ENCODE results near the gene ASXL2.
"Not testable (repeated sequence)": the region's sequence is repeated elsewhere in the genome, so short reads cannot be mapped to it uniquely, and the experiment has no call there.

The ASXL2 gene

GRCh38 chr2:25878361-25879132 lies at the start of gene ASXL2:
TSS of gene ASXL2 (minus strand) at chr2:25878487. CDS start at chr2:25878222, 265 bp downstream.
- DNase-seq, result peak; percentile 100

DNA sequence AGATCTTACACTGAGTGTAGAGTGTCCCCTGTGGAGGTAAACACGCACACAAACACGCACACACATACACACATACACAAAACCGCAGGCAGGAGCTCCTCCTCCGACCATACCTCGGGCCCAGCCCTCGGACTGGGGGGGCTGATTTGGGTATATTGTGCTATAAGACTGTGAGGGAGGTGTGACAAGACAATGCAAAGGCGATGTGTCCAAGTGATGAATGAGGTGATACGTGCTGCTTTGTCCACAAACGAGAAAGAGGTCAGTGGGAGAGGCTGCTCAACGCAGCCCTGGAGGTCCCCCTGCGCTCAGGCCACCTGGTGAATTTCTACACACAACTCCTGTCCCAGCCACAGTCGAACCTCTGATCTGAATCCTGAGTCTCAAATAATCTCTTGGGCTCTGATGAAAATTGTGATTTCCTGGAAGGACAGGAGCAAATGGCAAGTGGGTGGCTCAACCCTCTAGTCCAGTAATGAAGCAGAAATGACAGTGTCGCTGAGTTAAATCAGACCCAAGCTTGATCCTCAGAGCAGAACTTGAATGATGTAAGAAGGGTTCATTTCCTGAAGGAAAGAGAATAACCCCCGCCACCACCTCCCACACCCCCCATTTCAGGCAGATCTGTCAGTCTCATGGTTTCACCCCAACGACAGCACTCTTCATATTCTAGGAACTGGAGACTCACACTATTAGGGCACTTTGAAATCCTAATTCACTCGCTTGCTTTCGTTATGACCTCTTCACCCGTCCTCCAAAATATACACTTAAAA lies 48.9 kb upstream of the ASXL2 start:
- DNase-seq, result no peak

GRCh38 chr2:25922501-25922900 lies 44.2 kb upstream of the ASXL2 start:
- no peak for DNase-seq

DNA sequence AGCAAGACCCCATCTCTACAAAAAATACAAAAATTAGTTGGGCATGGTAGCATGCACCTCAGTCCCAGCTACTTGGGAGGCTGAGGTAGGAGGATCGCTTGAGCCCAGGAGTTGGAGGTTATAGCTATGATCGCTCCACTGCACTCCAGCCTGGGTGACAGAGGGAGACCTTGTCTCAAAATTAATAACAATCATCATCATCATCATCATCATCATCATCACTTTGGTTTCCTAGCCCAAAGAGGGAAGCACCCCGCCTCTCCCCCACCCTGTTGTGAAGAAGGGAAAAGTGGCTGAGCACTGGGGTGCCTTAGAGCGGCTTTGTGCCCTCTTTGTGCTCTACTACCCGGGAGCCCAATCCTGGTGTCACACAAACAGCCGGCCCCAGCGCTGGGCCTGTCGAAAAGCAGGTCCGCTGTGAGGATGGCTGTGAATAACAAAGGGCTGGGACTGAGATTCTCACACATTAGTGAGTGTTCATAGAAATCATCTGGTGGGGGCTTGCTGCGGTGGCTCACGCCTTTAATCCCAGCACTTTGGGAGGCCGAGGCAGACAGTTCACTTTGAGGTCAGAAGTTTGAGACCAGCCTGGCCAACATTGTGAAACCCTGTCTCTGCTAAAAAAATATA lies 42.6 kb upstream of the ASXL2 start:
- DNase-seq, result no peak

DNA sequence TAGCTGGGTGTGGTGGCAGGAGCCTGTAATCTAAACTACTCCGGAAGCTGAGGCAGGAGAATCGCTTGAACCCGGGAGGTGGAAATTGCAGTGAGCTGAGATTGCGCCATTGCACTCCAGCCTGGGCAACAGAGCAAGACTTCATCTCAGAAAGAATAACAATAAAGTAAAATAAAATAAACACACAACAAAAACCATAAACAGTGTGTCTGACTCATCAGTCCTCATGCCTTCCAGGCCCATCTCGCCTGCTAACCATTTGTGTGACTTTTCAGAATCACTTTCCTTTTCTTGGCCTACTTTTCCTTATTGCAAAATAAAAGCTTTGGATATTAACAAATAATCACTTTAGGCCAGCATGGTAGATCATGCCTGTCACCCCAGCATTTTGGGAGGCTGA lies 42.0 kb upstream of the ASXL2 start:
- DNase-seq, result no peak

DNA sequence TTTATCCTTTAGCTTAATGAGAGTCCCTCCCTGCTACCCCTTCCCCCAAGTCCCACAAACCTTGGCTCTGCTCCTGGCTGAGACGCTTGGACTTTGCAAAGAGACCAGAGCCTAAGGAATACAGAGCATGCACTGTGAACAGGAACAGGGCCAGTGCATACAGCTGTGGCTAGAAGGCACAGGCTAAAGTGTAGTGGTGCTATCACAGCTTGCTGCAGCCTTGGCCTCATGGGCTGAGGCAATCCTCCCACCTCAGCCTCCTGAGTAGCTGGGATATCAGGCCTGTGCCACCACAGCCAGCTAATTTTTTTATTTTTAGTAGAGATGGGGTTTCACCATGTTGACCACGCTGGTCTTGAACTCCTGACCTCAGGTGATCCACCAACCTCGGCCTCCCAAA lies 39.5 kb upstream of the ASXL2 start:
- DNase-seq, result no peak

DNA sequence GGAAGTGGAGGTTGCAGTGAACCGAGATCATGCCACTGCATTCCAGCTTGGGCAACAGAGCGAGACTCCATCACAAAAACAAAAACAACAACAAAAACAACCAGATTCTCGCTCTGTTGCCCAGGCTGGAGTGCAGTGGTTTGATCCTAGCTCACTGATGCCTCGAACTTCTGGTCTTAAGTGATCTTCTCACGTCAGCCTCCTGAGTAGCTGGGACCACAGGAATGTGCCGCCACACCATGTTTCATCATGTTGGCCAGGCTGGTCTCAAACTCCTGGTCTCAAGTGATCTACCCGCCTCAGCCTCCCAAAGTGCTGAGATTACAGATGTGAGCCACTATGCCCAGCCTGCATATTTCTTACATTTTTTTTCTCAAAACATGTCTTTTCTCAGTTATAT lies 39.1 kb upstream of the ASXL2 start:
- not testable (repeated sequence) for DNase-seq

GRCh38 chr2:25915944-25916772 lies 37.9 kb upstream of the ASXL2 start:
- DNase-seq, result not testable (repeated sequence)

DNA sequence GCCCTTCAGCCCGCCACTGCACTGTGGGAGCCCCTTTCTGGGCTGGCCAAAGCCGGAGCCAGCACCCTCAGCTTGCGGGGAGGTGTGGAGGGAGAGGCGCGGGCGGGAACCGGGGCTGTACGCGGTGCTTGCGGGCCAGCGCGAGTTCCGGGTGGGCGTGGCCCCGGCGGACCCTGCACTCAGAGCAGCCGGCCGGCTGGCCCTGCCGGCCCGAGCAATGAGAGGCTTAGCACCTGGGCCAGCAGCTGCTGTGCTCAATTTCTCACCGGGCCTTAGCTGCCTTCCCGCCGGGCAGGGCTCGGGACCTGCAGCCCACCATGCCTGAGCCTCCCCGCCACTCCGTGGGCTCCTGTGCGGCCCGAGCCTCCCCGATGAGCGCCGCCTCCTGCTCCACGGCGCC lies 37.1 kb upstream of the ASXL2 start:
- DNase-seq, result not testable (repeated sequence)

DNA sequence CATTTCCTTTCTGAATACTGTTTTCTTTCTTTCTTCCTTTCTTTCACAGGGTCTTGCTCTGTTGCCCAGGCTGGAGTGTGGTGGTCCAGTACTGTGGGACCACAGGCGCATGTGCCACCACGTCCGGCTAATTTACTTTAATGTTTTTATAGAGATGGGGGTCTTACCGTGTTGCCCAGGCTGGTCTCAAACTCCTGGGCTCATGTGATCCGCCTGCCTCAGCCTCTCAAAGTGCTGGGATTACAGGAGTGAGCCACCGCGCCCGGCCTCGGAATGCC lies 35.3 kb upstream of the ASXL2 start:
- DNase-seq, result not testable (repeated sequence)

DNA sequence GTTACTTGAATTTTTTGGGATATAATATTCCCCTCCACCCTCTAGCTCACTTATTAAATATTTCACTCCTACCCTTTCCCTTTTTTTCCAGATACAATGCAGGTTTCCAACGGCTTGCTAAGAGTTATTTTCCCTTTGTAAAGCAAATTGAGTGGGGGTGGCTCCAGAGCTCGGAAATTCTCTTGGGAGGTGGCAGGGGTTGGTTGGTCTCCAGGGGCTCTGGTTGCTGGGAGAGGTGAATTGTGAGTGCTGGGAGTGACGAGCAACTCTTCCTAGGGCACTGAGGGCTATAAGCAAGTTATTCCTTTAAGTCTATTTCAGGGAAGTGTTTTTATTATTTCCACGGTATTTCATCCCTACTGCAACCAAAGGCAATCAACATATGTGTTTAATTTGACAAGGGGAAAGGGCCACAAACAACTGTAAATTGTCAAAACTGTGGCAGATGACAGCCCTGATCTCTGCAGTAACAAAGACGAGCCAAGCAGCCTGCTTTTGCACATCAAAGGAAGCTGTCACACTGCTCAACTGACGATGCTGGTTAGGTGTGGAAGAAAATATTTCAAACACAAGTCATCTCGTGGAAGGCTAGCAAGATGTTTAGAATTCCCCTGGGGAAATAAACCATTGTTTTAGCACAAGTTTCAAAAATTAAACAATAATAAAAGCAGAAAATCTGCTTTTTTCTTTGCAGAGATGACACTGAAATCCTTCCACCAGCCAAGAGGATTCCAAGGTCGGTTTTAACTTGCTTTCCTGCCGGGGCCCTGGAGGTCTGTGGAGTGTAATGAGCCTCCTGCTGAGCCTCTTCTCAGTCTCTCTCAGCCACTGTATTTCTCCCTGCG lies 34.8 kb upstream of the ASXL2 start:
- DNase-seq, result peak; percentile 60

GRCh38 chr2:25909574-25909973 lies 31.3 kb upstream of the ASXL2 start:
- not testable (repeated sequence) for DNase-seq

DNA sequence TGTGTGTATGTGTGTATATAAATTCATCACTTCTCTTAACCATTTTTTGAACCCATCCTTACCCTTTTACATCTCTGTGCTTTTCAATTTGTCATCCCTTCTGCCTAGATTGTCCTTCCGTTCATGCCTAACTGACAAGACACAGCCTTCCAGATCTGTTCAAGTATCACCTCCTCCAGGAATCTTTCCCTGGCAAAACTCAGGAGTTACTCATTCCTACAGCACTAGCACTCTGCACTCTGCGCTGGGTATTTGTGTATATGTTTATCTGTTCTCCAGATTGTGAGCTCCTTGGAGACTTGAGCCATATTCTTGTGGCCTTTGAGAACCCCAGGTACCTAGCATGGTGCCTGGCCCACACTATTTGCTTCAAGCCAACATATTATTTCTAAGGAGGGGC lies 26.8 kb upstream of the ASXL2 start:
- DNase-seq, result no peak

- no peak for DNase-seq
Observed at GRCh38 chr2:25903216-25903776, 25.0 kb upstream of the ASXL2 start.

- no peak for DNase-seq
Observed at GRCh38 chr2:25899404-25899970, 21.2 kb upstream of the ASXL2 start.

GRCh38 chr2:25897506-25897905 lies 19.2 kb upstream of the ASXL2 start:
- DNase-seq, result no peak

DNA sequence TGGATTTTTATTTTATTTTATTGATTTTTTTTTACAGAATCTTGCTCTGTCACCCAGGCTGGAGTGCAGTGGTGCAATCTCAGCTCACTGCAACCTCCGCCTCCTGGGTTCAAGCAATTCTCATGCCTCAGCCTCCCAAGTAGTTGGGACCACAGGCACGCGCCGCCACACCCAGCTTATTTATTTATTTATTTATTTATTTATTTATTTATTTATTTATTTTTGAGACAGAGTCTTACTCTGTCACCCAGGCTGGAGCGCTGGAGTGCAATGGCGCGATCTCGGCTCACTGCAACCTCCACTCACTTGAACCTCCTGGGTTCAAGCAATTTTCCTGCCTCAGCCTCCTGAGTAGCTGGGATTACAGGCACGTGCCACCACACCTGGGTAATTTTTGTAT lies 18.0 kb upstream of the ASXL2 start:
- DNase-seq, result not testable (repeated sequence)

DNA sequence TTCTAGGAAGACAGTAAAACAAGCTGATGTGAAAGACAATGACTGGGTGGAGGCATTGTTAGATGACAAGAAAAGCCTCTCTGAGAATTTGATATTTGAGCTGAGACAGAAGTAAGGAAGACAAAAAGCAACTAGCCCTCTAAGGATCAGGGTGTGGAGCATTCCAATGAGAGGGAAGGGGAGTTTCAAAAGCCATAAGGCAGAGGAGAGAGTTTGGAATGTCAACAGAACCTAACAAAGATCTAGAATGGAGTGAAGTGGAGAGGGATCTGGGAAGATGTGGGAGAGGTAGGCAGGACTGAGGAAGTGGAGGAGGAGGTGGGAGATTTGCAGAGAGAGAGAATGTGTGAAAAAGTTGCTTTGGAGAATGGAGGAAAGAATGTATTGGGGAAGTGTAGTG lies 17.3 kb upstream of the ASXL2 start:
- no peak for DNase-seq

DNA sequence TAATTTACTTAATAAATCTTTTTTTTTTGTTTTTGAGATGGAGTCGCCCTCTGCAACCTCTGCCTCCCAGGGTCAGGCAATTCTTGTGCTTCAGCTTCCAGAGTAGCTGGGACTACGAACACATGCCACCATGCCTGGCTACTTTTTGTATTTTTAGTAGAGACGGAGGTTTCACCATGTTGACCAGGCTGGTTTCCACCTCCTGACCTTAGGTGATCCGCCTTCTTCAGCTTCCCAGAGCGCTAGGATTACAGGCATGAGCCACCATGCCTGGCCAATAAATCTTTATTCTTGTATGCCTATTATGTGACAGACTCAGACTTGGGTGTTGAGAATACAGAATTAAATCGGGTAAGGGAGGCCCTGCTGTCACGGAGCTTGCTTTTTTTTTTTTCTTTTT lies 16.7 kb upstream of the ASXL2 start:
- DNase-seq, result no peak

DNA sequence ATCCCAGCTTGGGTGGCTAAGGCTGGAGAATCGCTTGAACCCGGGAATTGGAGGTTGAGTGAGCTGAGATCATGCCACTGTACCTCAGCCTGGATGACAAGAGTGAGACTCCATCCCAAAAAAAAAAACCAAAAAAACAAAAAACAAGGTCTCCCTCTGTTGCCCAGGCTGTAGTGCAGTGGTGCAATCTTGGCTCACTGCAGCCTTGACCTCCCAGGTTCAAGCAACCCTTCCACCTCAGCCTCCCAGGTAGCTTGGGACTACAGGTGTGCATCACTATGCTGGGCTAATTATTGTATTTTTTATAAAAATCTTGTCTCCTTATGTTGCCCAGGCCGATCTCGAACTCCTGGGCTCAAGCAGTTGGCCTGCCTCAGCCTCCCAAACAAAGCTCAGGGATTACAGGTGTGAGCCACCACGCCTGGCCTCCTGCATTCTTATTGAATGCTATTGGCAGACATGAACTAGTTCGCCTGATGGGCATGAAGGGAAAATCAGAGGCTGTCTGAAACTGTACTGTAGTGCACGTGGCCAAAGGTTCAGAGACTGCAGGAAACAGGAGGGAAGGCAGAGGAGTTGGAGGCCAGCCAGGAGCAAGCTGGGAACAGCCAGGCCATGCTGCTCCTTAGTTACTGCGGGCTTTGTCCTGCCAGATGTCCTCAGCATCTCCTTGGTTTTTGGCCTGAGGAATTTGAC lies 16.0 kb upstream of the ASXL2 start:
- DNase-seq, result no peak

GRCh38 chr2:25891672-25892071 lies 13.4 kb upstream of the ASXL2 start:
- DNase-seq, result no peak

Measured in NCI-H345 (cell line).